HPDE6-E6E7 (cell line): Measurements from ENCODE around the gene LENG8.
"Not testable (repeated sequence)": the region's sequence is repeated elsewhere in the genome, so short reads cannot be mapped to it uniquely, and the experiment has no call there.

Experiments used
- DNase-seq: peaks from one replicate; pipeline ENCODE4 v3.0.0; 2011; ENCODE audit warnings: missing footprints; ENCODE audit errors: extremely low spot score

LENG8 gene

DNA sequence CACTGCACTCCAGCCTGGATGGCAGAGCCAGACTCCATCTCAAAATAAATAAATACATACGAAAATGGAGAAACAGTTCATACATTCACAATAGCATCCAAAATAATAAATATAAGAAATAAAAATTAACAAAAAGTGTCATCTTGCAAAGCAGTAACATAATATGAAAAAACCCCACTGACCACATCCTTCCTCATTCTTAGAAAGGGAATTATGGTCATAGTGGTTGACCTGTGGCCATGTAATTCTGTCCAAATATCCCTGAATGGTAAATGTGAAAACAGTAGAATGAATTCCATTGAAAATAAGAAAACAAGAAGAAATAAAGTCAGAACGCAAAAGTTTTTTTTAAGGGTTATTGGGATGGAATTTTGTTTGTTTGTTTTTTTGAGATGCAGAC lies 31.1 kb downstream of the LENG8 start:
- no peak for DNase-seq

- DNase-seq, result no peak
These were observed 32.4 kb downstream of the LENG8 start for GRCh38 chr19:54481326-54481930.

- no peak for DNase-seq
These were observed 33.9 kb downstream of the LENG8 start for GRCh38 chr19:54482889-54483288.

GRCh38 chr19:54484451-54484850 lies 35.5 kb downstream of the LENG8 start:
- no peak for DNase-seq

DNA sequence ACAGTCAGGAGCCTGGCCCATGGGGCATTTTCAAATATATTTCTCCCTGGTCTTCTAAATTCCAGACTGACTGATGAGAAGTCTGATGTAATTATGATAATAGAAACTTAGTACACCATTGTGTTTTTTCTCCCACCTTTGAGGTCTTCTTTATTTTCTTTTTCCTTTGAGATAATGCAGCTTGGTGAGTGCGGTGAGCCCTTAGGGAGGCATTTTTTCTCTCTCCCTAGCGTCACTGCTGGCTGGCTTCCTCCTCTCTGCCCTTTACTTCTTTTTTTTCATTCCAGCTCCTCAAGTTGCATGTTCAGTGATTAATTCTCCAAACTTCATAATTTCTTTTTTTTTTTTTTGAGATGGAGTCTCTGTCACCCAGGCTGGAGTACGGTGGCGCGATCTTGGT lies 36.9 kb downstream of the LENG8 start:
- no peak for DNase-seq

DNA sequence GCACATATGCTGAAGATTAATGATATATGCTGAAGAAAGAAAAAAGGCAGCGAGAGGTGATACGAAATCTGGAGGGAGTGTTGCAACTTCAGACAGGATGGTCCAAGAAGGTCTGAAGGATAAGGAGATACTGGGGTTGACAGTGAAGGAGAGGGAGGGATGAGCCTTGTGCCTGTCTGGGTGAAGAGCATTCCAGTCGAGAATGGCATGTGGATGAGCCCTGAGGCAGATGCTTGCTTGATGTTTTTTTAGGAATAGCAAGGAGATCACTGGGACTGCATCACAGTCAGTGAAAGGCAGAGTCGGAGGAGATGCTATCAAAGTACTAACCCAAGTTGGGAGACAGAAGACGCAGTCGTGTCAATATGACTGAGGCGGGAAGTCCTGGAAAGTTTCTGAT lies 40.3 kb downstream of the LENG8 start:
- no peak for DNase-seq

- no peak for DNase-seq
These were observed 40.8 kb downstream of the LENG8 start for GRCh38 chr19:54489766-54490165.

GRCh38 chr19:54492568-54492967 lies 43.6 kb downstream of the LENG8 start:
- no peak for DNase-seq

DNA sequence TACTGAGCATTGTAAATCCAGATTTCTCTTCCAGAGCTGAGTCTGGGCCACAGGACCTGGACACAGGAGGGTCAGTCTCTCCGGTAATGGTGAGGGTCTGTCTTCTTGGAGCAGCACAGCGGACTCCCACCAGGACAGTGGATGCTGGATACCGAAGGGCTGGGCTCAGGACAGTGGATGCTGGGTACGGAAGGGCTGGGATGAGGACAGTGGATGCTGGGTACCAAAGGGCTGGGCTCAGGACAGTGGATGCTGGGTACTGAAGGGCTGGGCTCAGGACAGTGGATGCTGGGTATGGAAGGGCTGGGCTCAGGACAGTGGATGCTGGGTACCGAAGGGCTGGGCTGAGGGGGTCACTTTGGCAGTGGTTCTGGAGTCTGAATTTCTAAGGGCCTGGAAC lies 44.1 kb downstream of the LENG8 start:
- not testable (repeated sequence) for DNase-seq

DNA sequence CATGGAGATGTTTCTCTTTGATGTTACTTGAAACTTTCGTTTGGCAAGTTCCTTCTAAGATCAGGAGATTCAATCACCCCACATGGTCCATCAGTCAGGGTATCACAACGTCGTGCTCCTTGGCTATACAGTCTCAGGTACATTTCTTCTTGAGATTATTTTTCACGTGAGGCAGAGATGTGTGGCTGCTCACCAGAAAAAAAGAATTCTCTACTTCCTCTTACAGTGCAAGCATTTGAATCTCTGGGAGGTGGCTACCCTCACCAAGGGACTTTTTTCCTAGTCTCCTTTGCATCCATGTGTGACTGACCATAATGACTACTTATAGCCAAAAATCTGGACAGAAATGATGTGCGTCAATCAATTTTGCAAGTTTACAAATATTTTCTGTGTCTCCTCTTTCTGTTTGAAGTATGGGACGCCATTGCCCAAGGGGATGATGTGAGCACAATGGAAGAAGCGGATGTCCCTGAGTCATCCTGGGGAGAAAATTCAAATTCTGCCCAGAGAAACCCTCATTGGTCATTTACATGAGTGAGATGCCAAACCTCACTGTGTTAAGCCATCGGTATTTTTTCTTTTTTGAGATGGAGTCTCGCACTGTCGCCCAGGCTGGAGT lies 45.1 kb downstream of the LENG8 start:
- DNase-seq, result no peak

- DNase-seq, result not testable (repeated sequence)
These were observed 46.3 kb downstream of the LENG8 start for GRCh38 chr19:54495284-54495683.

DNA sequence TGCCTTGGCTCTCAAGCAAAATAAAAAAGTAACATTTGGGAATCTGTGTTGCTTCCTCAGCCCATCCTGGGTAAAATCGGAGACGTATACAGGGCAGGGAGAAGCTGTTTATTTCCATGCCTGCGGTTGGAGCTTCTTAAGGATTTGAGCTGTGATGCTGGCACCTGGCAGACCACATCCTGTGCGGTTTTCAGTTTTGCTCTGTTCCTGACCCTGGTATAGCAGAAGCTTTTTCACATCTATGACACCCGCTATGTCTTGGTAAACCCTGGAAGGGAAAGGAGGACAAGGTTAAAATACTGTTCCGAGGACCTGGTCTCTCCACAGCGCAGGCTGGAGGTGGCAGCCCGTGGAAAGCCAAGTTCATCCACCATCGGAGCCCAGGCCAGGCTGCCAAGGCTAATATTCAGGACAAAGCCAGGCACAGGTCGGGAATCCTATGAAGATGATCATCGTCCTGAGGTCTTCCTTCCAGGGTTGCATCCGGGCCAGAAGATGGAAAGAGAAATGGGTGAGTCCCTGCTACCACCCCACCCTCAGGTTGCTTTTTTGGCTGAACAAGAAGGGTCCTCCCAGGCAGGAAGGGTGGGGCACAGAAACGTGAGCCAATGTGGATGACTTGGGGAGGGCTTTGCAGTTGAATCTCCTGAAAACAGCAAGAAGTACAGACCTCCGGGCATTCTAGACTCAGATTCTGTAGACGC lies 48.9 kb downstream of the LENG8 start:
- not testable (repeated sequence) for DNase-seq

GRCh38 chr19:54498451-54498772 lies 49.4 kb downstream of the LENG8 start:
- not testable (repeated sequence) for DNase-seq

- no peak for DNase-seq
These were observed 53.6 kb downstream of the LENG8 start, which contains the start of gene LAIR2 for GRCh38 chr19:54502518-54503048. LAIR2 (plus strand) TSS chr19:54502831; CDS start chr19:54502919, 88 bp downstream.

DNA sequence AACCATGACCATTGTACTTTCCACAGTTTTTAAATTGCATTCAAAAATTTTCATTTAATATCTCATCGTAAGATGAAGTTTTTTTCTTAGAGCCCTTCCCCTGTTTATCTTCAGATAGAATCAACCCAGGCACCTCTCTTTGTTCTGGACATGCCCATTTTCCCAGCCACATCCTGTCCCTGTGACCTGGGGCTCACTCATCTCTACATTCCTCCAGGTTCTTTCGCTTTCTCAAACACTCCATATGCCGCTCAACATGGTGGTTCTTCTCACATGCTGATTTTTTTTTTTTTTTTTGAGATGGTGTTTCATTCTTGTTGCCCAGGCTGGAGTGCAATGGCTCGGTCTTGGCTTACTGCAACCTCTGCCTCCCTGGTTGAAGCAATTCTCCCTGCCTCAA lies 56.5 kb downstream of the LENG8 start:
- DNase-seq, result not testable (repeated sequence)

GRCh38 chr19:54506079-54506478 lies 57.1 kb downstream of the LENG8 start:
- no peak for DNase-seq

DNA sequence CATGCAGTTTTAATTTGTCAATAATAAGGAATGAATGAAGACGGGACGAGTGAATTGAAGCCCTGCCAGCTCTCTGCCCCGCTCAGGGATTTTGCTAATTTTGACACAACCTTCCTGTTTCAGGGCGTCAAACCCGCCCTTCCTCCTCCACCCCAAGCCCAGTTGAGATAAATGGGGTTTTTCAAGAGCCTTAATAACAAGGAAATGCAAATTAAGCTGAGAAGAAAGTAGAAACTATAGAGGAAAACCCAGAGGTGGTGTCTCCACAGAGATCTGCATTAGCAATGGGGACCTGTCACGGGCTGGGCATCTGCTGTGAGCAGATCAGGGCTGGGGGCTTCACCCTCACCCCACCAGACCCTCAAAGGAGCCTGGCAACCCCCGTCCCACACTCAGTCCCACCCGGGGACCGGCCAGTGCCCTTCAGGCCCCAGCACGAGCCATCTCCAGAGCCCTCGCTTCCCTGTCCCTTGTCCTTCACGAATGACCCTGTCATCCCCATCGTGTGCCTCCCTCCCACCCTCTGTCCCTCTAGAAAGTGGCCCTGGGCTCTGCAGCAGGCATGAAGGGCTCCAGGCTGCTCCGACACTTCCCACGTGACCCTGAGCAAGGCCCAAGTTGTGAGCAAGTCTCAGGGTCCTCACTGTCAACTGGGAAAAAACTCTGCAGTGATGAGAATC lies 58.2 kb downstream of the LENG8 start:
- not testable (repeated sequence) for DNase-seq

DNA sequence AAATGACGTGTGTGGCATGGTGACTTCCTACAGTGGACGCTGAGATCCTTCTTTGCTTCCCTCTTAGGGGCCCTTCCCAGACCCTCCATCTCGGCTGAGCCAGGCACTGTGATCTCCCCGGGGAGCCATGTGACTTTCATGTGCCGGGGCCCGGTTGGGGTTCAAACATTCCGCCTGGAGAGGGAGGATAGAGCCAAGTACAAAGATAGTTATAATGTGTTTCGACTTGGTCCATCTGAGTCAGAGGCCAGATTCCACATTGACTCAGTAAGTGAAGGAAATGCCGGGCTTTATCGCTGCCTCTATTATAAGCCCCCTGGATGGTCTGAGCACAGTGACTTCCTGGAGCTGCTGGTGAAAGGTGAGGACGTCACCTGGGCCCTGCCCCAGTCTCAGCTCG lies 58.8 kb downstream of the LENG8 start:
- no peak for DNase-seq

- not testable (repeated sequence) for DNase-seq
These were observed 59.5 kb downstream of the LENG8 start for GRCh38 chr19:54508487-54508886.

DNA sequence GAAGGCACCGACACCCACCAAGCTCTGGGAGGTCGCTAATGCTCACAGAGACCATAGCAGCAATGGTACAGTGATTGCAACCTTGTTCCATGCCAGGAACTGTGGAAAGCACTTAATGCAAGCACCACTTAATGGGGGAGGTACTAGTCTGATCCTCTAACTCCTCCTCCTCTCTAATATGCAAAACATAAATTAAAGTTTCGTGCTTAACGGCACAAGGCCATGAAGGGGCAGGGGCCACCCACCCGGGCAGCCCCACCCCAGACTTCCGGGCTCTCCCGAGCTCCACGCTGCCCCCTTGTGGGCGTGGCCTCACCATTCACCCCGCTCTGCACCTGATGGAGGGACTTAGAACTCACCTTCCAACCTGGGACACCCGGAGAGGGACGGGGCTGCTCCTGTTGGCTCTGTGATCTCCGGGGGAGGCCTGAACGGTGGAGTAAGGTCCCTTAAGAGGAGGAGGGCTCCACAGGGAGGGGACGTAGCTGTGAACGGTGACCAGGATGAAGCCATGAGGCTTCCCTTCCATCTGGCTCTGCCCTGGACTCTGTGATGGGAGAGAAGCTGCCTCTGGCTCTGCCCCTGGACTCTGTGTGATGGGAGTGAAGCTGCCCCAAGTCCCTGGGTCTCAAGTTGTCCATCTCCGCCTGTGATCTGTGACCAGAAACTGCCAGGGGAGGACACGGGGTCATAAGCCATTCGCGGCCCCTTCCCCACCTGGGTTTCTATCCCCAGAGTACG lies 60.4 kb downstream of the LENG8 start:
- DNase-seq, result not testable (repeated sequence)
